NOMO-1 treated with dmso at 0.1 percent for 144 hours (cell line): ENCODE measurements around the gene ALS2.
"Not testable (repeated sequence)": the region's sequence is repeated elsewhere in the genome, so short reads cannot be mapped to it uniquely, and the experiment has no call there.

ENCODE experiments used
- DNase-seq: peaks from one replicate; lab custom pipeline; 2025; ENCODE audit not compliant: unreplicated experiment; lab: John Stamatoyannopoulos, UW

ALS2 gene

DNA sequence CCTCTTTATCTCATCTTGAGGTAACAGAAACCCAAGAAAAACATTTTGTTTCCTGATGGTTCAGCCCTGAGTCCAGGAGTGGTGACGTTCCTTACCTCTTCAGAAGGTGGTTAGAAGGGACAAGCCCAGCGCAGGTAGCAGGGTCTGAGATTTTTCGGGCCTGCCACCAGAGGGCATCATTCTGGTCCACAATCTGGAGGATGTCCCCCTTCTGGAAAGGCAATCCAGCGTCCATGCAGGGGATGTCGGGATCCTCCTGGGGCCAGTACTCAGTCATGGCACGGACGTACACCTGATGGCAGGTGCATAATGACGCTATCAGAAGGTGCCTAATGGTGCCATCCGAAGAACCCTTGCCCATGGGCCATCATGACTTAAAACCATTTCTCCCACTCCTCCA, 100.0 kb downstream of the ALS2 start:
- no peak for DNase-seq

DNA sequence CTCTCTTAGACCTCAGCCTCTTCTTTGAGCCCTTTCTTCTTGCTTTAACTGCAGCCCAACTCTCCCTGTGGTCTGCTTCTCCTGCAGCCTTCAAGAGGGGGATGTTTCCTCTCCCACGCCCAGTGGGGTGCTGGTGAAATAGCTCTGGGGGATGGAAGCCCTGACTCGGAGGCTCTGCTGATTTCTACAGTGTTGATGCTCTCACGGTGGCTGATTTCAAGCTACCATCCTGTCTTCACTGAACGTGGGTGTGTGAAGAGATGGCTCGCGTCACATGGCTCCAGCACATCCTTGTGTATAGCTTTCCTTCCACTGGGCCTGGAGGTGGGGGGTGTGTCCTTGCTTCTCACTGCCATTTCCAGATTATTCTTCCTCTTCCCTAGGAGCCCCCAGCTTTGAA, 102.3 kb downstream of the ALS2 start:
- DNase-seq: no peak

DNA sequence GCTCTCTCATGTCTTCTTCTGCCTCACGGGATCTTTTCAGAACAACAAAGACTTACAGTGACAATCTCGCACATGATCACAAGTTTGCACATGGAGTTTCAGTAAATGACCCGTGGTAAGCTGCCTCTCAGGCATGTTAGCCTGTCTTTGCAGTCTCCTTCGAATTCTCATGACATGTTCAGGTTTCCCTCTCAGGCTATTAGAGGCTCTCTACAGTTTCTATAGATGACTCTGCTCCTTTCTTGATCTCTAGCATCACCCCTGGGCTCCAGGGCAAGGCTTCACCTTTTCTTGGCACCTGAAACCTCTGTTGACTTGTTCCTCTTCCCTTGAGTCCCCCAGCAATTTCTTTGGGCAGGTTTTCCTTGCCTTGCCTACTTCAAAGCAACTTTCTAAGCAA, 105.3 kb downstream of the ALS2 start:
- no peak for DNase-seq

DNA sequence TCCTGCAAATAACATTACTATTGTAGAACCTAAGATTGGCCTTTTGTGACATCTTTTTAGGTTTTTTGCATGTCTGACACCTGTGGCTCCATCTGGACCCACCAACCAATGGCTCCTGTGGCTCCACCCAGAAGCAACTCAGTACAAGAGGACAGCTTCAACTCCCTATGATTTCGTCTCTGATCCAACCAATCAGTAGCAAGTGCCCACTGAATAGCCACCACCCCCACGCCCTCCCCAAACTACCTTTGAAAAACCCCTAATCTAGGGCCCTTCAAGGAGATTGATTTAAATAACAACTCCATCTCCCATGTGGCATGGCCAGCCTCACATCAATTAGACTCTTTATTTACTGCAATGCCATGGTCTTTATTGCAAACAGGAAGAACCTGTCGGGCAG, 105.9 kb downstream of the ALS2 start:
- no peak for DNase-seq

DNA sequence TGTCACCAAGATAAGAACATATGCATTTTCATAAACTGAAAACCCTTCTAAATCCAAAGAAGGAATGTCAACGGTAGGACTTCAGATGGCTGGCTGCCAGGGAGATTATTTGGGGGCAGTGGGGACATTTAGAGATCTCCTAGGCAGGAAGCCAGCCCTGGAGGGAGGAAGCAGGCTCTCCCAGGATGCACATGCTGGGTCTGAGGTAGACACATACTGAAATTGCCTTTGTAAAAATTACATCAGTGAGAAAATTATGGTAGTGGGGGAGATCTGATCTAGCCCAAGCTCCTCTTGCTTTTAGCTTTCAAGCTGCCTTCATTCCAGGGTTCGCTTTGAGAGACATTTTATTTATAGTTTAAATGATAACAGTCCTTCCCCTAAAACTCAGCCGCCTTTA, 106.4 kb downstream of the ALS2 start:
- no peak for DNase-seq

DNA sequence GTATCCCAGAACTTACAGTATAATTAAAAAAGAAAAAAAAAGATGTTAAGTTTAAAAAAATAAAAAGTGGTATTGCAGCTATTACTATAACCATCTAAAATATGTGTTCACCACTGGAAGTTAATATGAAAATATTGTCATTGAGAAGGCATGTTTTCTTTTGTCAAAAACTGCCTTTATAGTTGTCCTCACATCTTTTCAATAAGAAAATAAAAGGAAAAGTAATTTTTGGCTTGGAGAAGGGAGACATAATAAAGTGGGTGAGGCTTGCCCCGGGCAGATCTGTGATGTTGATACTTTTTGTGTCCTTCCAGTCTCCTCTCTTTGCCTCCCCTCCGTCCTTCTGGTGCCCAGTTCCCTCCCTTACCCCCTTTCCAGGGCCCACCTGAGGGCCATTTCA, 107.2 kb downstream of the ALS2 start:
- no peak for DNase-seq

DNA sequence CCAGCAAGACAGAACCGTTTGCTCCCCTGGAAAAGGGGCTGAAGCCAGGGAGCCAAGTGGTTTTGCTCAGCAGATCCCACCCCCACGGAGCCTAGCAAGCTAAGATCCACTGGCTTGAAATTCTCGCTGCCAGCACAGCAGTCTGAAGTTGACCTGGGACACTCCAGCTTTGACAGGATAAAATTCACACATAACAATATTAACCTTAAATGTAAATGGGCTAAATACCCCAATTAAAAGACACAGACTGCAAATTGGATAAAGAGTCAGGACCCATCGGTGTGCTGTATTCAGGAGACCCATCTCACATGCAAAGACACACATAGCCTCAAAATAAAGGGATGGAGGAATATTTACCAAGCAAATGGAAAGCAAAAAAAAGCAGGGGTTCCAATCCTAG, 109.5 kb downstream of the ALS2 start:
- not testable (repeated sequence) for DNase-seq

DNA sequence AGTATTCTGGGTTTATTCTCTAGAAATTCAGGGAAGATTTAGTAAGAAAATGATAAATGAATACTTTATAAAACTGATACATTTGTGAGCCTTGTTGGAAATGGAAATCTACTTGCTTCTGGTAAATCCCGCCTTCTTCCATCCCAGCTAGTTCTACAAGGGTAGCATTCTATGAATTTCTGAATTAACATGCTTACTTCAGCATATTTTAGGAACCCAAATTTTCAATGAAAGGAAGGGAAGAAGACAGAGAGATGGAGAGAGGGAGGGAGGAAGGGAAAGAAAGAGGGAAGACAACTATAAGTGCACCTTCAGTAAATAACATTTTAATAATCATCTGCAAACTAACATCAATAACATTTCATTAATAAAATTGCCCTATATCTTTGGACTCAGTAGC, 110.9 kb downstream of the ALS2 start:
- no peak for DNase-seq

DNA sequence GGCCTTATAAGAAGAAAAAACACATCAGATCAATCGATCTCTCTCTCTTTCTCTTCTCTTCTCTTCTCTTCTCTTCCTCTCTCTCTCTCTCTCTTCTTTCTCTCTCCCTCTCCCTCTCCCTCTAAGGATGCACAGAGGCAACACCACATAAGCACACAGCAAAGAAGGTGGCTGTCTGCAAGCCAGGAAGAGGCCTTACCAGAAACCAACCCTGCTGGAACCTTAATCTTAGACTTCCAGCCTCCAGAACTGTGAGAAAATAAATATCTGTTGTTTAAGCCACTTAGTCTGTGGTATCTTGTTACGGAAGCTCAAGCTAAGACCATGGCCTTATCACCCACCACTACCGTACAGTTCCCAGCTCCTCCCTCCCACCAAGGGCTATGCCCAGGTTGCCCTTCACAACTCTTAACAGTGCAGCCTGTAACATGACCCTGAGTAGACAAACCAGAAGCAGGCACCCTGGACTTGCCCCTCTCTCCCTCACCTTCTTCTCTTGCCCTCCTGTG, 112.3 kb downstream of the ALS2 start:
- DNase-seq: no peak

DNA sequence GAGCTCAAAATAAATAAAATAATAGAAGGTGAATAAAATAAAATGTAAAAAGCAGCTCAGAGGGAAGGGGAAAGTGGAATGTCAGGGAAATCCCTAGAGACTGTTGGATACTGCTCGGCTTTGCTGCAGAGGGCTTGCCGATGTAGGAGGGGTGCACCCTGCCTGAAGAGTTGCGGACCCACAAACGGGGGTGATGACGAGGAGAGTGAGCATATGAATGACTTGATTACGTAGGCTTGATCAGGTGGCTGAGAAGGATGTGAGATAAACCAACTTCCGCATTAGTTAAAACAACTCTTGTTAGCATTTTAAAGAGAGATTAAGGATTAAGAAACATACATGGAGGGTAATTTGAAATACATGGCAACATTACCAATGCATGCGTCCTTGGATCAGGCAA, 116.4 kb downstream of the ALS2 start:
- no peak for DNase-seq

DNA sequence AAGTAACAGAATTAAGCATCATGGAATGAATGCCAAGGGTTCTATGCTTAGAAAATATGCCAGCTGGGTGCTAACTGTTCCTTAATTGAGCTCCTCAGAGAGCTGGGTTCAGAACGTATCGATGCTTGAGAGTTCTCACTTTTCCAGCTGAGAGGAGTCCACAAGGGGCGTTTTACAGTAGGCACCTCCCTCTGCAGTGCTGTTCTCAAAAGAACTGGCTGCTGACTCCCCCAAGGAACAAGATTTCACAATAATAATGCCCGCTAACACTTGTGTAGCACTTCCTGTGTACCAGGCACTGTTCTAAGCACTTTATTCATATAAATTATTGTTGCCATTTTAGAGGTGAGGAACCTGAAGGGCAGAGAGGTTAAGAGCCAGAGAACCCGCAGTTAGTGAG, 119.4 kb downstream of the ALS2 start:
- DNase-seq: no peak

DNA sequence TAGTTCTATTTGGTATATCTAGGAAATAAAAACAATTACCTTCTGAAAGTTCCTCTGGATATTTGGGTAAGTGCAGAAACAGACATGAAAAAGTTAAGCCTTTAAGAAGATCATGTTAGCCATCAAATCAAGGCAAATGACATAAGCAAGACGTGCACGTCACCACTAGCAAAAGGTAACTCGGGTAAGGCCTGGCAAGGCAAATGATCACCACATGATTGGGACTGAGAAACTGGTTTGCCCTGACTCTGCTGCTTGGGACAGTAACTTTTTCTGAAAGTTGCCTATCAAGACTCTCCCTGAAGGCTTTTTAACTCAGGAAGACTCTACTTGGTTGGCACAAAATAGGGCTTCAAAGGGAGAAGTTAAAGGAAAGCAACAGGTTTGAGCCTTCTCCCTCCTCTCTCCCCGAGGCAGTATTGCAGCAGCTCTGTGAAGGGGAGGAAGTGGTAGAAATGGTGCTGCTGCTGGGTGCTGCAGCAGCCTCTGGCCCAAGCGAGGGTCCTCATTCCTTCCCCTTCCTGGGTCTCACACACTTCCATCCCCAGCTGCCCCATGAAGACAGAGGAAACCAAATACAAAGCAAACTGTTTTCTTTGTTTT, 120.3 kb downstream of the ALS2 start:
- no peak for DNase-seq

DNA sequence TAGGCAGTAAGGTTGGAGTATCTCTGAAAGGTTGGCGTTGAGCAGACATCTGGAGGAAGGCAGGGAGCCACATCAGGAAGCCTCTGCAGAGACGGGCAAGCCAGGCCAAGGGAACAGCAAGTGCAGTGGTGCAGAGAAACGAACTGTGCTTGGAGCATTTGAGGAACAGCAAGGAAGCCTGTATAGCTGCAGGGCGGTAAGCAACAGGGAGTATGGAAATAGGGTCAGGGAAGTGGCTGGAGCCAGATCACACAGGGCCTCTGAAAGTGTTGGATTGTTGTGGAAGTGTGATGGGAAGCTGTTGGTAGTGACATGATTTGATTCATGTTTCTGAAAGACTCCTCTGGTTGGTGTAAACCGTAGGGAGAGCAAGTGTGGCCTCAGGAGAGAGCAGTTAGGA, 124.0 kb downstream of the ALS2 start:
- no peak for DNase-seq

DNA sequence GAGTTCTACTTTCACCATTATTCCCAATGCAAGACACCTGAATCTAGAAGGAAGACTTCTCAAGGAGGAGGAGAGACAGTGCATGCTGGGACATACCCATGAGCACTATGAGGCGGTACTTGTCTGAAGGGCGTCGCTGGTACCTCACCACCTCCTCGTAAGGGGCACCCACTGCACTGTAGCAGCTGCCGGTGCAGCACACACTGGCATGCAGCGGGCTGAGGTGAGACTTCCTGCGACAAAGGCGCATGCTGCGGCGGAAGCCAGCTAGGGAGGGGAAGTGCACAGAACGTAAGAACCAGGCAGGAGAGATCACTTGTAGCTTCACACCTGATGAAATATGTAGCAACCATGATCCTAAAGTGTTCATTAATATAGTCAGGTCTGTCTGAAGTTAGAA, 124.6 kb downstream of the ALS2 start:
- DNase-seq: no peak

DNA sequence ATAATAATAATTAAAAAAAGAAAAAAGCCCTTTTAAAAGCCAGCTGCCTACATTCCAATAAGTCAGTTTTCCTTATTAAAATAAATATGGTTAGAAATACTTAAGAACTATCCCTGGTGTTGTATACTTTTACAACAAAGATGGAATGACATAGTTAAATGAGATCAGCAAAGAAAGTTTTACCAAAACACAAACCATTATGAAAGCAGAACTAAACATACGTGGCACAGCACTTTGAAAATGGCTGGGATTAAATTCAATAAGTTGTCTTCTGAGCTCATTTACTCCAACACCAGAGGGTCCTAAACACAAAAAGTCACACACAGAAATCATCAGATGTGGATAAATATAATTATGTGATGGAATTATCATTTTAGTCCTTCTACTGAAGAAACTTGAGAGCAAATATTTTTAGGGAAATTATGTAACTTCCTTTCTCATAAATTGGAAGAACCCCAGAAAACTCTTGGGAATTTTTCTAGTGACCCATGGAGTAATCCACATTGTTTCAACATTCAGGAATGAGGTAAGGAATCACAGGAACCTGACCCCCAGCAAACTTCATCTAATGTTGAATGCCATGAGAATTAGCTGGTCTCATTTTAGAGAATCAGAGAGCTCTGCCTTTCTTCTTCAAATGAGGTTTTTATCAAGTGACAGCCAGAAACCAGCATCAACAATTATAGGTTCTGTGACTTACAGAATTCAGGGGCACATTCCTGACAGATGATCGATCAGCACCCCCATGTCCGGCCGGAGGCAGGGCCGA, 125.9 kb downstream of the ALS2 start:
- no peak for DNase-seq

DNA sequence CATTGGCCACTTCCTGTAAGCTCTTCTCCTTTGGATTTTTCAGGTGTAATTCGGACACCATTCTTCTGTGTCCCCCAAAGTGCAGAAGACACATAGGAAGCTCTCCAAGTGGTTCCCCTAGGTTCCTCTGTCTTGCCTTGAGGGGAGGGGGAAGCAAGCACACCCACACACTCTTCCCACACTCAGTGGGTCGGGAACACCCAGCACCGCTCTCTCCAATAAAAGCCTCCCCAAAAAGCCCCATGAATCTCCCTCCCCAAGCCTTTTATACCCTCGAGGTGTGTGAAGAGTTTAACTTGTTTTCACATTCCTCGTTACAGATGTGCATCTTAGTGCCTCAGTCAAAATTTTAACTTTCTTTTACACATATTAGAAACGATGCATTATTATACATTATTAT, 127.5 kb downstream of the ALS2 start:
- no peak for DNase-seq
